HepG2 (cell line): ENCODE measurements around the gene KLHL40. TPM values are rescaled to one million over a fixed set of nuclear protein-coding genes. Genes with fewer than 3 reads are reported as not detected.

Experiments used
- ATAC-seq: fragments of 200-7000 bp; cut with Tn5 transposase; 3 replicates; pipeline ENCODE4 v1.9.1; 2020; ENCODE audit warnings: mild to moderate bottlenecking, moderate library complexity
- BruUV-seq: library from RNA; stranded (reverse); fragments of 400-500 nt; replicated peaks from 2 replicates; lab custom pipeline; 2021; lab: Mats Ljungman, UMichigan
- CTCF ChIA-PET: fragments of 300-600 bp; formaldehyde crosslinking; extraction: SDS; loops from one replicate; lab custom pipeline; 2021; ENCODE audit warnings: low total read pairs, inconsistent platforms, low intra/inter-chr PET ratio; lab: Yijun Ruan, JAX
- POLR2A ChIA-PET: fragments of 350-600 bp; sonication (Branson Sonifier 250); formaldehyde crosslinking; loops from one replicate; lab custom pipeline; 2020; ENCODE audit warnings: antibody characterized with exemption, inconsistent platforms; lab: Yijun Ruan, JAX
- DNase-seq: peaks from one replicate; pipeline ENCODE4 v3.0.0-alpha.2; 2015; ENCODE audit warnings: low spot score
- FAIRE-seq: peaks from 3 replicates; lab custom pipeline; 2011; peaks lifted over from hg19 to GRCh38; lab: Jason Lieb, UNC
- H2AFZ ChIP-seq: one replicate; pipeline ENCODE4 v1.6.1; 2011; ENCODE audit warnings: low read length, inconsistent platforms
- H3K27ac ChIP-seq: fragments of 300-600 bp; 3 replicates; pipeline ENCODE4 v1.8.0; 2011; ENCODE audit warnings: mixed run types, mild to moderate bottlenecking, mixed read lengths, low read length, inconsistent platforms; ENCODE audit not compliant: insufficient read depth; ENCODE audit errors: extremely low read length
- H3K27me3 ChIP-seq, 2 experiments: fragments of 200-600 bp in 1 of 2; 2 replicates in 1 of 2; 3 replicates in 1 of 2; pipeline versions ENCODE4 v1.6.0 to v1.8.0; 2011; ENCODE audit warnings: low read length in 2 of 2, mild to moderate bottlenecking in 2 of 2, moderate library complexity in 2 of 2, inconsistent platforms in 1 of 2; ENCODE audit not compliant: insufficient read depth in 2 of 2, control insufficient read depth in 1 of 2
- H3K36me3 ChIP-seq, 2 experiments: fragments of 200-600 bp in 1 of 2; replicated peaks in 1 of 2; 2 replicates in 1 of 2; 3 replicates in 1 of 2; pipeline versions ENCODE4 v1.5.1 to v1.8.0; 2011; ENCODE audit warnings: low read length in 2 of 2, inconsistent platforms in 1 of 2; ENCODE audit not compliant: insufficient read depth in 2 of 2, control insufficient read depth in 1 of 2
- H3K4me1 ChIP-seq: 2 replicates; pipeline ENCODE4 v1.5.1; 2012; ENCODE audit warnings: low read length, inconsistent platforms; ENCODE audit not compliant: insufficient read depth
- H3K4me2 ChIP-seq: 2 replicates; pipeline ENCODE4 v1.6.0; 2011; ENCODE audit warnings: low read depth, low read length, inconsistent platforms
- H3K4me3 ChIP-seq, 3 experiments: fragments of 200-600 bp in 1 of 3; sonication (generic), shearing (Covaris generic) in 1 of 3; replicated peaks in 1 of 3; 2 replicates each; pipeline ENCODE4 v1.5.1; 2011 to 2016; ENCODE audit warnings: low read length in 3 of 3, inconsistent platforms in 2 of 3, low read depth in 2 of 3, mild to moderate bottlenecking in 2 of 3, control low read depth in 1 of 3, mixed read lengths in 1 of 3; ENCODE audit not compliant: insufficient read depth in 1 of 3
- H3K79me2 ChIP-seq: one replicate; pipeline ENCODE4 v1.6.1; 2011; ENCODE audit warnings: low read length, inconsistent platforms; ENCODE audit not compliant: insufficient read depth
- H3K9ac ChIP-seq: 2 replicates; pipeline ENCODE4 v1.6.0; 2011; ENCODE audit warnings: mild to moderate bottlenecking, low read depth, low read length, inconsistent platforms; ENCODE audit not compliant: insufficient read depth
- H3K9me3 ChIP-seq: 2 replicates; pipeline ENCODE4 v1.5.1; 2012; ENCODE audit warnings: mild to moderate bottlenecking, low read length
- H4K20me1 ChIP-seq: 2 replicates; pipeline ENCODE4 v1.6.0; 2011; ENCODE audit warnings: inconsistent platforms, mild to moderate bottlenecking, low read length, moderate library complexity; ENCODE audit not compliant: insufficient read depth
- GATAD2A ChIP-seq: IDR thresholded peaks from 2 replicates; pipeline ENCODE4 v1.6.1; 2016
- HOMEZ ChIP-seq: IDR thresholded peaks from 2 replicates; pipeline ENCODE4 v1.6.1; 2016; ENCODE audit warnings: low read depth
- KMT2B ChIP-seq: IDR thresholded peaks from 2 replicates; pipeline ENCODE4 v1.6.1; 2016; ENCODE audit warnings: missing genetic modification reagents, missing compliant biosample characterization
- NR2F6 ChIP-seq, 2 experiments: IDR thresholded peaks; 2 replicates each; pipeline ENCODE4 v1.6.1; 2016; ENCODE audit warnings: antibody characterized with exemption in 1 of 2, mild to moderate bottlenecking in 1 of 2
- RXRA ChIP-seq: sonication (generic); formaldehyde crosslinking; IDR thresholded peaks from 2 replicates; pipeline ENCODE4 v1.5.1; 2020; ENCODE audit warnings: missing genetic modification reagents
- SOX13 ChIP-seq, 3 experiments: fragments of 450-650 bp in 1 of 3; sonication (generic) in 1 of 3; formaldehyde crosslinking in 1 of 3; IDR thresholded peaks in 2 of 3; conservative IDR thresholded peaks in 1 of 3; 2 replicates each; pipeline versions ENCODE4 v1.5.0 to v1.6.1; 2016 to 2020; ENCODE audit warnings: antibody characterized with exemption in 1 of 3, mild to moderate bottlenecking in 1 of 3, missing compliant biosample characterization in 1 of 3, missing genetic modification reagents in 1 of 3, moderate library complexity in 1 of 3
- SOX6 ChIP-seq, 2 experiments: fragments of 450-650 bp in 1 of 2; sonication (generic) in 1 of 2; formaldehyde crosslinking in 1 of 2; IDR thresholded peaks; 2 replicates each; pipeline versions ENCODE4 v1.4.0 to v1.6.1; 2017 to 2020; ENCODE audit warnings: antibody characterized with exemption in 1 of 2, mild to moderate bottlenecking in 1 of 2, missing genetic modification reagents in 1 of 2
- SP4 ChIP-seq: sonication (generic); formaldehyde crosslinking; IDR thresholded peaks from 2 replicates; pipeline ENCODE4 v1.8.1; 2023; ENCODE audit warnings: mild to moderate bottlenecking, missing genetic modification reagents
- ZBTB38 ChIP-seq: sonication (generic); formaldehyde crosslinking; IDR thresholded peaks from 2 replicates; pipeline ENCODE4 v1.5.1; 2020; ENCODE audit warnings: mild to moderate bottlenecking, missing genetic modification reagents
- ZFP91 ChIP-seq: sonication (generic); formaldehyde crosslinking; IDR thresholded peaks from 2 replicates; pipeline ENCODE4 v1.9.0; 2022; ENCODE audit warnings: missing genetic modification reagents, mild to moderate bottlenecking, borderline replicate concordance
- ZNF570 ChIP-seq: sonication (generic); formaldehyde crosslinking; IDR thresholded peaks from 2 replicates; pipeline ENCODE4 v1.4.0; 2020; ENCODE audit warnings: mild to moderate bottlenecking, missing genetic modification reagents, borderline replicate concordance
- ZNF616 ChIP-seq: sonication (generic); formaldehyde crosslinking; IDR thresholded peaks from 2 replicates; pipeline ENCODE4 v1.5.0; 2020; ENCODE audit warnings: low read depth, mild to moderate bottlenecking, missing genetic modification reagents
- ZNF687 ChIP-seq: sonication (generic); formaldehyde crosslinking; IDR thresholded peaks from 2 replicates; pipeline ENCODE4 v1.5.1; 2020; ENCODE audit warnings: mild to moderate bottlenecking, missing genetic modification reagents, moderate library complexity
- WGBS: methylation state at CpG from one replicate; pipeline ENCODE4 v1.1.6; 2017; ENCODE audit warnings: low lambda C conversion rate; 5-methylcytosine and 5-hydroxymethylcytosine counted together
- in situ Hi-C: cut with HindIII; loops from 2 replicates; pipeline ENCODE4 v1.10.0; 2017; ENCODE audit warnings: low pct_unique_long_range_greater_than_20kb; ENCODE audit not compliant: extremely low pct_ligation_motif_present
- intact Hi-C: fragments of 100-400 bp; cut with micrococcal nuclease; formaldehyde crosslinking; loops from one replicate; pipeline ENCODE4 v1.10.0; 2022; ENCODE audit not compliant: unreplicated experiment
- polyA plus RNA-seq, 8 experiments: library from polyadenylated mRNA; depleted of rRNA in 3 of 8; stranded (reverse) in 7 of 8; unstranded in 1 of 8; fragments of >200 nt; fragmentation: Illumina TruSeq in 4 of 8; extraction: Trizol in 4 of 8; gene quantifications; 2 replicates each; pipeline versions ENCODE4 v1.2.1 to v1.2.3, GENCODE V29; 2011 to 2016; ENCODE audit warnings: low read depth in 4 of 8, missing spikeins in 1 of 8, mixed read lengths in 1 of 8; ENCODE audit not compliant: insufficient read depth in 1 of 8
- total RNA-seq, 5 experiments: library from RNA; depleted of rRNA; stranded (reverse); fragments of >200 nt; fragmentation: Illumina TruSeq; extraction: Trizol; gene quantifications; 2 replicates each; pipeline ENCODE4 v1.2.3, GENCODE V29; 2016; ENCODE audit warnings: low read depth in 1 of 5
- TF ChIP-seq, protein P1 (sequence below): sonication (generic); formaldehyde crosslinking; IDR thresholded peaks from 2 replicates; pipeline ENCODE4 v1.4.0; 2020; ENCODE audit warnings: missing genetic modification reagents

The KLHL40 gene
- total and polyA plus RNA-seq, 2 of the 13 experiments (the other 11 are each of a cell fraction or from before 2014, with no cell fraction given): not detected

- no peak overlapping the region for H3K9ac ChIP-seq
- DNase-seq: no peak
- peak overlapping the region; percentile 36 for H3K27ac ChIP-seq
- no peaks in the 10 kb centered on the region for H3K27me3 ChIP-seq
- POLR2A ChIA-PET: interaction anchor here (1.3 kb wide), 1 partner anchor 26 kb away, joined by 3 read pairs; no protein-coding TSS in a partner anchor
- BruUV-seq: no TSS peak
- H3K4me2 ChIP-seq: no peak overlapping the region
- no peak overlapping the region for H2AFZ ChIP-seq
- peaks cover 54% of the 10 kb centered on the region for H3K4me1 ChIP-seq
- CTCF ChIA-PET: no interaction called here
- H3K4me3 ChIP-seq: no peak overlapping the region
- no peaks in the 10 kb centered on the region for H3K79me2 ChIP-seq
- H4K20me1 ChIP-seq: no peaks in the 10 kb centered on the region
- no peak for FAIRE-seq
- 94% methylated on average over 3 of the region's 11 CpGs for WGBS
- H3K9me3 ChIP-seq: no peaks in the 10 kb centered on the region
- in situ Hi-C loops: no loop called here
- no peaks in the 10 kb centered on the region for H3K36me3 ChIP-seq
- no peak for ATAC-seq
- intact Hi-C loops: loop anchor here (5.0 kb wide), 2 partner anchors 78 to 128 kb away; partner anchors contain the start of genes NKTR and ZBTB47
- 0 out of 2 replicates have a peak, but pooled peaks have one; percentile 43 for TF ChIP-seq ZNF616 (CRISPR knock-in tag)
- TF ChIP-seq RXRA (CRISPR knock-in tag): peak; percentile 61; the same call in 1 of the 2 replicates
- TF ChIP-seq HOMEZ (CRISPR knock-in tag): peak; percentile 75
- TF ChIP-seq, protein P1, sequence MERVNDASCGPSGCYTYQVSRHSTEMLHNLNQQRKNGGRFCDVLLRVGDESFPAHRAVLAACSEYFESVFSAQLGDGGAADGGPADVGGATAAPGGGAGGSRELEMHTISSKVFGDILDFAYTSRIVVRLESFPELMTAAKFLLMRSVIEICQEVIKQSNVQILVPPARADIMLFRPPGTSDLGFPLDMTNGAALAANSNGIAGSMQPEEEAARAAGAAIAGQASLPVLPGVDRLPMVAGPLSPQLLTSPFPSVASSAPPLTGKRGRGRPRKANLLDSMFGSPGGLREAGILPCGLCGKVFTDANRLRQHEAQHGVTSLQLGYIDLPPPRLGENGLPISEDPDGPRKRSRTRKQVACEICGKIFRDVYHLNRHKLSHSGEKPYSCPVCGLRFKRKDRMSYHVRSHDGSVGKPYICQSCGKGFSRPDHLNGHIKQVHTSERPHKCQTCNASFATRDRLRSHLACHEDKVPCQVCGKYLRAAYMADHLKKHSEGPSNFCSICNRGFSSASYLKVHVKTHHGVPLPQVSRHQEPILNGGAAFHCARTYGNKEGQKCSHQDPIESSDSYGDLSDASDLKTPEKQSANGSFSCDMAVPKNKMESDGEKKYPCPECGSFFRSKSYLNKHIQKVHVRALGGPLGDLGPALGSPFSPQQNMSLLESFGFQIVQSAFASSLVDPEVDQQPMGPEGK (CRISPR knock-in tag): 0 out of 2 replicates have a peak, but pooled peaks have one; percentile 28
- TF ChIP-seq GATAD2A: peak; percentile 60
- peak; percentile 92 for TF ChIP-seq NR2F6 (IDR thresholded peaks at IDR 0.05)
- peak; percentile 87 for TF ChIP-seq NR2F6 (CRISPR knock-in tag; IDR thresholded peaks at IDR 0.05)
- TF ChIP-seq KMT2B: no peak
- peak; percentile 33; the same call in 1 of the 2 replicates for TF ChIP-seq ZBTB38 (CRISPR knock-in tag)
- peak; percentile 42; the same call in 1 of the 2 replicates for TF ChIP-seq SP4 (CRISPR knock-in tag)
- TF ChIP-seq ZNF570: no peak
- TF ChIP-seq SOX6 (IDR thresholded peaks at IDR 0.05): no peak
- peak; percentile 65 for TF ChIP-seq SOX6 (CRISPR knock-in tag; IDR thresholded peaks at IDR 0.05)
- TF ChIP-seq ZFP91 (CRISPR knock-in tag): peak; percentile 34; the same call in 1 of the 2 replicates
- TF ChIP-seq ZNF687 (CRISPR knock-in tag): peak; percentile 79
- no peak for TF ChIP-seq SOX13 (IDR thresholded peaks at IDR 0.05)
- TF ChIP-seq SOX13 (CRISPR knock-in tag; conservative IDR thresholded peaks at IDR 0.05 in 1 of 2, IDR thresholded peaks at IDR 0.05 in 1 of 2): peak in 1 of 2 experiments; percentile 78; a peak in 2 of 4 replicates
Observed at GRCh38 chr3:42730294-42730693, 45.0 kb downstream of the KLHL40 start.
